Measurements from ENCODE around the gene FAM169A. TPM values are rescaled to one million over a fixed set of nuclear protein-coding genes. Genes with fewer than 3 reads are reported as not detected.

FAM169A gene
- total RNA-seq, 3 donors from 2014 or later, result 2.7 to 4.1 (median 2.9) TPM

- intact Hi-C loops (cut with DNase I, micrococcal nuclease), result no loop called here
- no peak for TF ChIP-seq CTCF (IDR thresholded peaks at IDR 0.05)
- Histone ChIP-seq H3K36me3 (ENCODE audit: low read depth) (no peaks in the 10 kb centered on the region), H3K4me1 (ENCODE audit: low read depth) (no peaks in the 10 kb centered on the region), H3K4me3 (no peak overlapping the region), H3K9me3 (no peaks in the 10 kb centered on the region)
- ATAC-seq, result no peak
- DNase-seq, result no peak
Observed at GRCh38 chr5:74848553-74849025, 17.6 kb downstream of the FAM169A start.

- Histone ChIP-seq H3K36me3 (ENCODE audit: low read depth) (no peaks in the 10 kb centered on the region), H3K4me3 (no peak overlapping the region), H3K4me1 (ENCODE audit: low read depth) (no peaks in the 10 kb centered on the region), H3K9me3 (no peaks in the 10 kb centered on the region)
- ATAC-seq (no peak), DNase-seq (no peak)
- intact Hi-C loops (cut with DNase I, micrococcal nuclease), result no loop called here
- no peak for TF ChIP-seq CTCF (IDR thresholded peaks at IDR 0.05)
Observed at GRCh38 chr5:74839229-74839628, 27.0 kb downstream of the FAM169A start.

GRCh38 chr5:74838262-74838661 is 27.9 kb downstream of the FAM169A start:
- Histone ChIP-seq H3K4me3 (no peak overlapping the region), H3K36me3 (ENCODE audit: low read depth) (no peaks in the 10 kb centered on the region), H3K9me3 (no peaks in the 10 kb centered on the region), H3K4me1 (ENCODE audit: low read depth) (no peaks in the 10 kb centered on the region)
- ATAC-seq (no peak), DNase-seq (no peak)
- TF ChIP-seq CTCF (IDR thresholded peaks at IDR 0.05), result no peak
- intact Hi-C loops (cut with DNase I, micrococcal nuclease), result no loop called here

- intact Hi-C loops (cut with DNase I, micrococcal nuclease), result no loop called here
- Histone ChIP-seq H3K36me3 (ENCODE audit: low read depth) (no peaks in the 10 kb centered on the region), H3K9me3 (no peaks in the 10 kb centered on the region), H3K4me1 (ENCODE audit: low read depth) (peaks cover 7% of the 10 kb centered on the region), H3K4me3 (no peak overlapping the region)
- peak in 1 of 3 donors; percentile 21 for DNase-seq
- TF ChIP-seq CTCF (IDR thresholded peaks at IDR 0.05), result no peak
- ATAC-seq, result peak; percentile 66
Observed at GRCh38 chr5:74837115-74837514, 29.1 kb downstream of the FAM169A start.

GRCh38 chr5:74833537-74834266 is 32.5 kb downstream of the FAM169A start:
- ATAC-seq (peak; percentile 99), DNase-seq (peak in 1 of 3 donors; percentile 69)
- peaks cover 7% of the 10 kb centered on the region for H3K4me1 ChIP-seq (ENCODE audit: low read depth)

More at GRCh38 chr5:74833537-74834266, 32.5 kb downstream of the FAM169A start:
- no peak overlapping the region for H3K4me3 ChIP-seq
- no peaks in the 10 kb centered on the region for H3K36me3 ChIP-seq (ENCODE audit: low read depth)
- intact Hi-C loops (cut with DNase I, micrococcal nuclease), result no loop called here
- TF ChIP-seq CTCF (IDR thresholded peaks at IDR 0.05), result no peak
- no peaks in the 10 kb centered on the region for H3K9me3 ChIP-seq
